IMR-90 (cell line): ENCODE measurements around the gene OR51B4. TPM values are rescaled to one million over a fixed set of nuclear protein-coding genes. Genes with fewer than 3 reads are reported as not detected.

Source experiments
- ATAC-seq: fragments of 200-7000 bp; cut with Tn5 transposase; 2 replicates; pipeline ENCODE4 v1.9.1; 2020; ENCODE audit warnings: low read depth, mild to moderate bottlenecking, moderate library complexity
- BruUV-seq: library from RNA; stranded (reverse); fragments of 400-500 nt; replicated peaks from 2 replicates; lab custom pipeline; 2021; lab: Mats Ljungman, UMichigan
- CTCF ChIA-PET: fragments of 300-600 bp; formaldehyde crosslinking; extraction: SDS; loops from one replicate; lab custom pipeline; 2021; ENCODE audit warnings: antibody characterized with exemption; lab: Yijun Ruan, JAX
- POLR2A ChIA-PET: fragments of 300-600 bp; sonication (Branson Sonifier 250); formaldehyde crosslinking; loops from one replicate; lab custom pipeline; 2022; ENCODE audit warnings: antibody characterized with exemption; ENCODE audit not compliant: unreplicated experiment; lab: Charles Lee
- DNase-seq: peaks from one replicate; pipeline ENCODE4 v3.0.0; 2013
- H2AFZ ChIP-seq: replicated peaks from 2 replicates; pipeline ENCODE3; 2013; ENCODE audit warnings: low read length, mild to moderate bottlenecking; ENCODE audit not compliant: poor library complexity
- H2AK5ac ChIP-seq: 2 replicates; pipeline ENCODE4 v1.6.1; 2013; ENCODE audit warnings: low read depth, low read length, inconsistent platforms
- H2AK9ac ChIP-seq: replicated peaks from 2 replicates; pipeline ENCODE3; 2013; ENCODE audit warnings: mild to moderate bottlenecking, low read depth, low read length, moderate library complexity; ENCODE audit not compliant: poor library complexity
- H2BK120ac ChIP-seq: 2 replicates; pipeline ENCODE4 v1.6.1; 2013; ENCODE audit warnings: low read depth, low read length, inconsistent platforms
- H2BK15ac ChIP-seq: 3 replicates; pipeline ENCODE4 v1.6.1; 2013; ENCODE audit warnings: low read depth, low read length, inconsistent platforms
- H2BK20ac ChIP-seq: 2 replicates; pipeline ENCODE4 v1.6.1; 2013; ENCODE audit warnings: low read depth, mild to moderate bottlenecking, inconsistent platforms, low read length, moderate library complexity
- H2BK5ac ChIP-seq: 2 replicates; pipeline ENCODE4 v1.6.1; 2013; ENCODE audit warnings: mild to moderate bottlenecking, low read depth, low read length, inconsistent platforms; ENCODE audit not compliant: poor library complexity, severe bottlenecking
- H3K14ac ChIP-seq: replicated peaks from 2 replicates; pipeline ENCODE4 v1.6.1; 2013; ENCODE audit warnings: low read depth, low read length, inconsistent platforms
- H3K18ac ChIP-seq: 2 replicates; pipeline ENCODE4 v1.6.1; 2013; ENCODE audit warnings: low read depth, low read length, control low read depth
- H3K23ac ChIP-seq: 2 replicates; pipeline ENCODE4 v1.6.1; 2013; ENCODE audit warnings: low read depth, low read length, inconsistent platforms
- H3K27ac ChIP-seq: 2 replicates; pipeline ENCODE4 v1.5.1; 2013; ENCODE audit warnings: mild to moderate bottlenecking, control low read depth, low read length; ENCODE audit not compliant: insufficient read depth
- H3K27me3 ChIP-seq: 2 replicates; pipeline ENCODE4 v1.6.1; 2013; ENCODE audit warnings: low read length; ENCODE audit not compliant: control insufficient read depth, insufficient read depth
- H3K36me3 ChIP-seq: 2 replicates; pipeline ENCODE4 v1.6.1; 2013; ENCODE audit warnings: low read length, mixed read lengths; ENCODE audit not compliant: control insufficient read depth, insufficient read depth
- H3K4ac ChIP-seq: 2 replicates; pipeline ENCODE4 v1.6.1; 2013; ENCODE audit warnings: low read depth, low read length, inconsistent platforms
- H3K4me1 ChIP-seq: 2 replicates; pipeline ENCODE4 v1.6.1; 2013; ENCODE audit warnings: low read length, mixed read lengths; ENCODE audit not compliant: control insufficient read depth, insufficient read depth
- H3K4me2 ChIP-seq: 2 replicates; pipeline ENCODE4 v1.6.1; 2013; ENCODE audit warnings: low read depth, mild to moderate bottlenecking, control low read depth, low read length, moderate library complexity
- H3K4me3 ChIP-seq: 2 replicates; pipeline ENCODE4 v1.5.1; 2013; ENCODE audit warnings: low read depth, mild to moderate bottlenecking, control low read depth, low read length, moderate library complexity; ENCODE audit not compliant: insufficient read depth
- H3K56ac ChIP-seq: 2 replicates; pipeline ENCODE4 v1.6.1; 2013; ENCODE audit warnings: low read length, inconsistent platforms; ENCODE audit not compliant: insufficient read depth; ENCODE audit errors: extremely low read depth
- H3K79me1 ChIP-seq, 2 experiments: 2 replicates each; pipeline ENCODE4 v1.6.1; 2013; ENCODE audit warnings: low read length in 2 of 2, inconsistent platforms in 1 of 2, low read depth in 1 of 2
- H3K9ac ChIP-seq: 2 replicates; pipeline ENCODE4 v1.6.1; 2013; ENCODE audit warnings: low read depth, low read length, control low read depth
- H3K9me1 ChIP-seq: 2 replicates; pipeline ENCODE4 v1.6.1; 2013; ENCODE audit warnings: low read length, inconsistent platforms; ENCODE audit not compliant: insufficient read depth
- H3K9me3 ChIP-seq: 2 replicates; pipeline ENCODE4 v1.6.1; 2013; ENCODE audit warnings: low read length; ENCODE audit not compliant: control insufficient read depth, insufficient read depth
- H4K20me1 ChIP-seq: 2 replicates; pipeline ENCODE4 v1.6.1; 2013; ENCODE audit warnings: low read length, inconsistent platforms; ENCODE audit not compliant: insufficient read depth
- H4K5ac ChIP-seq: 2 replicates; pipeline ENCODE4 v1.6.1; 2013; ENCODE audit warnings: mild to moderate bottlenecking, low read depth, low read length, control low read depth
- H4K8ac ChIP-seq, 2 experiments: 2 replicates each; pipeline ENCODE4 v1.6.1; 2013; ENCODE audit warnings: low read depth in 2 of 2, low read length in 2 of 2, control low read depth in 1 of 2, inconsistent platforms in 1 of 2
- H4K91ac ChIP-seq: 2 replicates; pipeline ENCODE4 v1.6.1; 2013; ENCODE audit warnings: low read depth, low read length, inconsistent platforms; ENCODE audit not compliant: insufficient read depth
- FOS ChIP-seq: fragments of 150-350 bp; IDR thresholded peaks from 2 replicates; pipeline ENCODE4 v1.6.1; 2016; ENCODE audit warnings: low read depth, low read length
- MAFK ChIP-seq: IDR thresholded peaks from 2 replicates; pipeline ENCODE4 v1.6.1; 2012; ENCODE audit warnings: low read depth, low read length, improper control_type of control experiment
- MAZ ChIP-seq: IDR thresholded peaks from 2 replicates; pipeline ENCODE4 v1.6.1; 2012; ENCODE audit warnings: low read depth, mild to moderate bottlenecking, low read length, improper control_type of control experiment, moderate library complexity, borderline replicate concordance
- POLR2A ChIP-seq: IDR thresholded peaks from 2 replicates; pipeline ENCODE4 v1.6.1; 2012; ENCODE audit warnings: mild to moderate bottlenecking, low read depth, low read length
- WGBS, 2 experiments: methylation state at CpG; one replicate each; pipeline versions ENCODE4 v1.1.5 to v1.1.7; 2013; ENCODE audit warnings: missing lambda C conversion rate in 2 of 2; ENCODE audit not compliant: insufficient read length in 1 of 2; ENCODE audit errors: extremely low coverage in 2 of 2; 5-methylcytosine and 5-hydroxymethylcytosine counted together
- dilution Hi-C: fragments of 300-500 bp; cut with HindIII; formaldehyde crosslinking; loops from one replicate; pipeline ENCODE4 v1.14.3; 2018; ENCODE audit warnings: low sequenced_read_pairs; ENCODE audit not compliant: unreplicated experiment
- in situ Hi-C: fragments of 300-500 bp; cut with MboI; formaldehyde crosslinking; loops from 3 replicates; pipeline ENCODE4 v1.14.3; 2019; ENCODE audit warnings: low sequenced_read_pairs, inconsistent platforms, mixed read lengths
- intact Hi-C: fragments of 100-400 bp; cut with micrococcal nuclease; formaldehyde crosslinking; loops from 2 replicates; pipeline ENCODE4 v1.10.0; 2022
- polyA plus RNA-seq, 3 experiments: library from polyadenylated mRNA; depleted of rRNA; stranded (reverse); fragments of >200 nt; gene quantifications; 2 replicates each; pipeline ENCODE4 v1.2.3, GENCODE V29; 2012; ENCODE audit warnings: low replicate concordance in 1 of 3
- total RNA-seq: library from RNA; depleted of rRNA; stranded (reverse); fragments of >200 nt; gene quantifications from 2 replicates; pipeline ENCODE4 v1.2.3, GENCODE V29; 2012

OR51B4 gene
- total and polyA plus RNA-seq, 2 of the 4 experiments (the other 2 are of a cell fraction) = not detected

- Histone ChIP-seq H2AFZ (no peak overlapping the region), H2AK5ac (peak overlapping the region; percentile 74; the same call in 1 of the 2 replicates), H2BK20ac (peak overlapping the region; percentile 89), H3K56ac (peak overlapping the region; percentile 83; the same call in 1 of the 2 replicates), H3K9ac (peak overlapping the region; percentile 27; the same call in 1 of the 2 replicates), H3K4me2 (no peak overlapping the region), H2BK15ac (peak overlapping the region; percentile 87; the same call in 2 of the 3 replicates), H2BK120ac (peak overlapping the region; percentile 97), H3K27ac (peak overlapping the region; percentile 85; the same call in 1 of the 2 replicates), H3K9me3 (no peaks in the 10 kb centered on the region), H3K36me3 (no peaks in the 10 kb centered on the region), H3K23ac (peak overlapping the region; percentile 77), H3K27me3 (no peaks in the 10 kb centered on the region), H3K4me1 (peaks cover 11% of the 10 kb centered on the region; the same call in 1 of the 2 replicates), H3K79me1 (no peaks in the 10 kb centered on the region), H3K14ac (peak overlapping the region; percentile 46), H4K5ac (peak overlapping the region; percentile 96), H4K91ac (peak overlapping the region; percentile 97), H2BK5ac (peak overlapping the region; percentile 99), H3K4ac (peak overlapping the region; percentile 90), H4K8ac (peak overlapping the region; percentile 88 to 93; a peak in 3 of 4 replicates), H2AK9ac (peak overlapping the region; percentile 67), H3K18ac (peak overlapping the region; percentile 99), H3K4me3 (no peak overlapping the region), H3K9me1 (no peaks in the 10 kb centered on the region; the same call in 1 of the 2 replicates), H4K20me1 (no peaks in the 10 kb centered on the region)
- DNase-seq (peak; percentile 80), ATAC-seq (peak; percentile 97)
- dilution Hi-C loops = no loop called here
- in situ Hi-C loops = loop anchor here (10.0 kb wide), 1 partner anchor 76 kb away; no protein-coding TSS in a partner anchor
- CTCF ChIA-PET = no interaction called here
- TF ChIP-seq MAZ (0 out of 2 replicates have a peak, but pooled peaks have one; percentile 20), MAFK (0 out of 2 replicates have a peak, but pooled peaks have one; percentile 15), FOS (no peak), POLR2A (no peak)
- 80% methylated on average over 1 of the region's 7 CpGs; no CpG with 5 or more reads in 1 of the 2 experiments for WGBS, 2 experiments
- intact Hi-C loops = loop anchor here (2.0 kb wide), 1 partner anchor 162 kb away; no protein-coding TSS in a partner anchor
- POLR2A ChIA-PET = interaction anchor here (0.6 to 1.7 kb wide), 2 partner anchors 76 to 395 kb away, joined by 4 to 6 read pairs; no protein-coding TSS in a partner anchor
- BruUV-seq = no TSS peak
Measured at GRCh38 chr11:5288108-5288905, 13.4 kb downstream of the OR51B4 start.
